Pons (tissue), 1 donor: ENCODE measurements around the gene DNAJB14.
A peak's percentile ranks its signal among the peaks of the same experiment; 100 is the strongest.
"Not testable (repeated sequence)": the region's sequence is repeated elsewhere in the genome, so short reads cannot be mapped to it uniquely, and the experiment has no call there.

Source experiments
- DNase-seq: peaks from one replicate; pipeline ENCODE4 v3.0.0-alpha.2; 2016; ENCODE audit warnings: low spot score

The DNAJB14 gene

GRCh38 chr4:99946356-99947189 is at the start of gene DNAJB14:
TSS of gene DNAJB14 (minus strand) at chr4:99946618. CDS start at chr4:99946571, 47 bp downstream.
- DNase-seq: peak; percentile 48

- DNase-seq: no peak
Observed at GRCh38 chr4:99991741-99992140, 45.3 kb upstream of the DNAJB14 start.

DNA sequence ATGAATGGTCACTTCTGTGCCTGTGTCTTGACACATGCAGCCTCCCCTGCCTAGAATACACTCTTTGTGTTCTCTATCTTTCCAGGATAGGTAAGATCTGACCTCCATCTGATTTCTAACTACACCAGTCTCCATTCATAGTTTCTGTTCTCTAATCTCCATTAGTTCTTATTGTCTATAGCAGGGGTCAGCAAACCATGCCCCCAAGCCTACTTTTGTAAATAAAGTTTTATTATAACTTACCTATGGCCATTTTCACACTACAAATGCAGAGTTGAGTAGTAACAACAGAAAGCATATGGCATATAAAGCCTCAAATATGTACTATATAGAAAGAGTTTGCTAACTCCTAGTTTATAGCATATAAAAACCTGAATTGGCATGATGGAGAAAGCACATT is 41.3 kb upstream of the DNAJB14 start:
- no peak for DNase-seq

GRCh38 chr4:99986792-99987191 is 40.4 kb upstream of the DNAJB14 start:
- DNase-seq: no peak

- DNase-seq: no peak
Observed at GRCh38 chr4:99983289-99983943, 37.0 kb upstream of the DNAJB14 start.

DNA sequence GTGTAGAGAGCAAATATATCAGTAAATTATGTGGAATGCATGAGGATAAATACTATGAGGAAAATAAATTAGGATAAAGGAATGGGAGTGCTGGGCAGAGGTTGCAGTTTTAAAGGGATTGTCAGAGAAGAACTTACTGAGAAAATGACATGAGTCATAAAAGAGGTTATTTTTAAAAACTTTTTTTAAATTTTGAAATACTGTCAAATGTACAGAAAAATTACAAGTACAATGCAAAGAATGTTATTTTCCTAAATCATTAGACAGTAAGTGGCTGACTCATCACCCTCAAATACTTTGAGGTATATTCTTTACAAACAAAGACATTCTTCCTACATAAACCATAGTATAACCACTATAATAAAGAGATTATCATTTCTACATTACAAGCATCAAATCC is 33.5 kb upstream of the DNAJB14 start:
- no peak for DNase-seq

DNA sequence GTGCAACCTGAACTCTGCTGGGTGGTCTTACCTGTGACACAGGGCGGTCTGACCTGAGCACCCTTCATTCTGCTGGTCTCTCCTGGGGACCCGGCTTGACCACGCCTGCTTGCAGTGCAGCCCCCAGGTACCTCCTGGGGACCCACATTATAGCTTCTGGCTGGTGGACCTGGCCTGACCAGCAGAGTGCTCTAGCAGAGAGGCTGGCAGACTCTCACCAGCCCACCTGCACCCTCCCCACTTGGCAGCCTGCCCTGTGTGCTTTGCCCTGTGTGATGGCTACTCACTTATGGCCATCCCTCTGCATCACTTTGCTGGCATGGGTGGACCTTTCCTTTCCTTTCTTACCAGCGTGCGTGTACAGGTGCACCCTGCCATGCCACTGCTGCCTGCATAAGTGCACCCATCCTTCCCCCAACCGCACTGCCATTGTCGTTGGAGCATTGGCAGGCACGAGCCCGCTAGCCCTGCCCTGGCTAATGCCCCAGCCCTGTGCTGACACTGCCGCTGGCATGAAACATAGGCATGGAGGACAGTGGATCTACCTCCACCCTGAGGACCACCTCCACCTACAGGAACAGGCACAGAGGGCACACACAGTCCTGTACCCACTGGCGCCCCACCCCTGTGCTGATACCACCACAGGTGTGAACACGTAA is 25.2 kb upstream of the DNAJB14 start:
- DNase-seq: no peak

- DNase-seq: no peak
Observed at GRCh38 chr4:99968330-99968729, 21.9 kb upstream of the DNAJB14 start.

DNA sequence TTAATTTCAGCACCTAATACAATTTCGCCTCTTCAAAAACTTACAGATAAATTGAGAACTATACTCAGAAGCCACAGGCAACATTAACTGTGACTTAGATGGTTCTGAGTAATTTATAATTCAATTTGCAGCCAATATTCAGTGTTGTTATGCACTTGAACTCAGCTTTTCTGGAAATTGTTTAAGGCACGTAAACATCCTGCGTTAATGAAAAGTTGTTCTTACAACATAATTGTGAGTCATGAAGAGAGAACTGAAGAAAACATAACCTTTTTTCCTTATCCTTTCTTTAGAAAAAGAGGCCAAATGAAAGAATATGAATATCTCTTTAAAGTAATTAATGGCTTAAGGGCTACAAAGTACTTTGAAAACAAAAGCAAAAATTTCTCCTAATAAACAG is 20.3 kb upstream of the DNAJB14 start:
- DNase-seq: no peak

DNA sequence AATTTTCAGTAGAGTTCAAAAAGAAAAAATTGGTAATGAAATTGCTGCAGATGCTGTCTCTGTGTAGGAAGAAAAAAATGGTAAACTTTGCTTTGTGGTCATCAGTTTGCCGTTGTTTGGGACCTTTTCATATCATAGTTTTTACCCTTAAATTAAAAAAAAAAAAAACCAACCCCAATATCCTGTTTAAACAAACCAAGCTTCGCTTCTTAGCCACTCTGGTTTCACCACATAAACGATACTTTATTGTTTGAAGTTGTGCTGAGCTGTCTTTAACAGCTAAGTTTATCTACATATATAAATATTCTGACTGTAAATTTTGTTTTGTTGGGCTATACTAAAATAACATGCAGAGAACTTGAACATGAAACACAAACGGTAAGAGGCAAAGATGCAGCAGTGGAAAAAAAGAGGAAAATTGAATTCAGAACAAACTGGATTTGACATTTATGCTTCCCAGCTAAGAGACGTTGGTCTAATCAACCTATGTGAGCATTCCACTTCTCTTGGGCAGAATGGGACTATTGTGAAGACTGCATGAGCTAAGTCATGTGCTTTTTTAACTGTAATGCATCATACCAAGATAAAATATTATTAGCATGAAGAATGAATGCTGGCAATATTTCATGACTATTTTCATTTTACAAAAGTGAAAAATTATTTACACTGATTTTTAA is 19.4 kb upstream of the DNAJB14 start:
- no peak for DNase-seq

GRCh38 chr4:99965173-99965572 is 18.8 kb upstream of the DNAJB14 start:
- DNase-seq: no peak

DNA sequence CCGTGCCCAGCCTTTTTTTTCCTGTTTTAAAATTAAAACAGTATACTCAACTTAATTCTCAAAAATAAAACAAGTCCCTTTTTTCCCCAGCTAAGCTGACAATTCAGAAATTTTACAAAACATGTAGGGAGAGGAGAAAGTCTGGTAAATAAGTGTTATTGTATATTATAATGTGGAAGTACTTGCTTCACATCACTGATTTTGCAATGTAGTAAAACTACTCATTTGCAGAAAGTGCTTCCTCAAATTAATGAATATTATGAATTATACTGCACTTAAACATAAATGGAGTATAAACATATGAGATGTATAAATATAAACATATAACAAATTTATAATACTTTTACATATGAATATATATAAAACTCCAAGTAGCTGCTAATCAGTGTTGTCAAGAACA is 15.3 kb upstream of the DNAJB14 start:
- DNase-seq: no peak

DNA sequence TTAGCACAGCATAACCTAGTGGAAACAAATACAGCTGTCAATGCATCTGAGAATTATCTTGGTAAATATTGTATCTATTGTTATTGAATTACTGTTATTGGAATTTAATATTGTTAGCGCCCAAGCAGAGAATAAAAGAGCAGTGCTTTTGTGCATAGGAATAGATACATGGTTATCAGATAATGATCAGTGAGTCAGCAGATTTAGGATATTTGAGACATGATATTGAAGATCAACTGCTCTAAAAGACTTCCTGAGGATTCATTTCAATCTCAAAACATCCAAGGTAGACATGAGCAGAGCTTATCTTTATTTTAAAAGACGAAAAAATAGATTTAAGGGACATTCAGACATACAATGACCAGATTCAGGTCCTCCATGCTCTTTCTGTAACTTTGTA is 14.2 kb upstream of the DNAJB14 start:
- no peak for DNase-seq

DNA sequence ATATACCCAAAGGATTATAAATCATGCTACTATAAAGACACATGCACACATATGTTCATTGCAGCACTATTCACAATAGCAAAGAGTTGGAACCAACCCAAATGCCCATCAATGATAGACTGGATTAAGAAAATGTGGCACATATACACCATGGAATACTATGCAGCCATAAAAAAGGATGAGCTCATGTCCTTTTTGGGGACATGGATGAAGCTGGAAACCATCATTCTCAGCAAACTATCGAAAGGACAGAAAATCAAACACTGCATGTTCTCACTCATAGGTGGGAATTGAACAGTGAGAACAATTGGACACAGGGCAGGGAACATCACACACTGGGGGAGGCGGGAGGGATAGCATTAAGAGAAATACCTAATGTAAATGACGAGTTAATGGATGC is 11.8 kb upstream of the DNAJB14 start:
- not testable (repeated sequence) for DNase-seq

DNA sequence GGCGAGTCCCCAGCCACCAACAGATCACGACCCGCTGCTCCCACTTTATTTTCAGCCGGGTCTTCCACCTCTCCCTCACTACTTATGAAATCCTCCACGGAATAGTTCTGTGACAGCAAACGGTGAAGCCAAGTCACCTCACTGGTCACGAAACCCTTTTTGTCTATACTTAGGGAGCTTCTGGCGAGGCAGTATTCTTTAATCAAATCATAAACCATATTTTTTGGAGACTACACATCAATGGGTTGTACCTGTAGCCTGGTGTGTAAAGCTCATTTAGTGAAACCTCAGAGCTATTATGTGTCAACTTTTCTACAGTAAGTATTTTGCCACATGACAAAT is 4.5 kb upstream of the DNAJB14 start:
- no peak for DNase-seq

- peak; percentile 99 for DNase-seq
Observed at GRCh38 chr4:99949999-99950912, 3.8 kb upstream of the DNAJB14 start, which contains the start of gene H2AZ1. TSS of gene H2AZ1 (minus strand) at chr4:99950275. CDS start at chr4:99950170, 105 bp downstream.

- DNase-seq: peak; percentile 96
Observed at GRCh38 chr4:99949034-99949998, 2.9 kb upstream of the DNAJB14 start.

GRCh38 chr4:99947608-99948007 is 1.2 kb upstream of the DNAJB14 start:
- DNase-seq: peak; percentile 9

DNA sequence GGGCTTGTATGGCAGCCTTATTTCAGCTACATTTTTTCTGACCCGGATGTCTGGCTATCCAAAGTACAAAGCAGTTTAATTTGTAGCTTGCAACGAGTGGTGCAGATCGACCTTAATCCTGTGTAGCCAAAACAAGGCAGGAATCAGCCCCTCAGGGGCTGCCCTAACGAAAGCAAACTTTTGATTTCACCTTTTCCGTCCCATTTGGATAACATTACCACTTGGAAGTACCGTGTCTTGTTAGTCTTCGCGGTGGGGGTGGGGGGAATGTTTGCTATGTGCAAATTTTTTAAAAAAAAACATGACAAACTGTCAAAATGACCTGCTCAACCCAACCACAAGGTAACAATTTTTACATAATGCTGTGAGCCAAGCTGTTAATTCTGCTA is 766 bp upstream of the DNAJB14 start:
- DNase-seq: no peak

DNA sequence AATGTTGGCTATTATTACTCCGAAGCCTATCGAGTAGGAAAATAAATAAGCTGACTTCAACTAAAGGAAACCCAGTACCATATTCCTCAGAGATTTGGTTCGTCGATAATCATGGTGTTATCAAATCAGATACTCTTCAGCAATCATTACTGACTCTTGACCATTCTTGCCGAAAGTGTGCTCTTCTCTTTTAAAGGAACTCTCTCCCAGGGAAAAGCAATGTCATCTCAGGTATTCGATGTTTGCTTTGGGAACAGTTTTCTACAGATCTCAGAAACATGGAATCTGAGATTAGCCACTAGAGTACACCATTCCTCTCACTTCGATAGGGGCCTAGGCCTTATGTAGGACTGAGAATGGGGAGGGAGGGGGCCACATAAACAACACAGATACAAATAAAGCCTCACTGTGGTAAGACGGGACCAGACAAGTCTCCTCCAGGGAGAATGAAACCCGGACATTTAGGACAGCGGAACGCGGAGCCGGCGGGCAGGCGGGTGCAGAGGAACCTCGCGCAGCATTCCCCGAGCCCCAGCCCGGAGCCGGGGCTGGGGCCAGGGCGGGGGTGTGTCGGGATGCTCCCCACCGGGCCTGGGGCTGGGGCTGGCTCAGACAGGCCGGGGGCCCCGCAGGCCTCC is 581 bp downstream of the DNAJB14 start:
- DNase-seq: peak; percentile 47
